ENCODE results near the gene PCDH10. TPM values are rescaled to one million over a fixed set of nuclear protein-coding genes. Genes with fewer than 3 reads are reported as not detected.

PCDH10 gene
- total and polyA plus RNA-seq, 7 experiments from 2014 or later = not detected

DNA sequence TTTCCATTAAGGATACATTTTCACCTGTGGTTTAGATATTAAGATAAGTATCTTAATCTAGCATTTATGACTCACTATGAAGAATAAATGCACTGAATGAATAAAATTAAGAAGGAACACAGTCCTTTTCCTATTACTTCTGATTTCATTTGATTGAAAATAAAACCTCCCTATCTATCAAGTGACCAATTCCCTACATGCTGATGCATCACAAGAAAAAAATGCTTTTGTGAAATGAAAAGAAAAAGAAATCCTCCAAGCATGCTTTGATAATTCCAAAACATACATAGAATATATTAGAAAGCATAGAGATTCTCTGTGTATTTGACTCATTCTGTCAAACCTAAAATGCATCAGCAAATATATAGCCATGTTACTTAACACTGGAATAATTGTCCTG, 37.1 kb downstream of the PCDH10 start:
- Histone ChIP-seq H3K27me3 (ENCODE audit: control insufficient read depth in 2 of 2, insufficient read depth in 2 of 2, low read length in 2 of 2) (no peaks in the 10 kb centered on the region), H3K9me3 (ENCODE audit: control insufficient read depth in 2 of 3, low read length in 3 of 3) (no peaks in the 10 kb centered on the region), H3K36me3 (ENCODE audit: control insufficient read depth in 2 of 3, insufficient read depth in 3 of 3, low read length in 3 of 3) (no peaks in the 10 kb centered on the region), H3K4me3 (ENCODE audit: low read length) (no peak overlapping the region), H3K4me1 (ENCODE audit: control insufficient read depth in 2 of 2, insufficient read depth in 2 of 2, low read length in 2 of 2) (no peaks in the 10 kb centered on the region), H3K27ac (ENCODE audit: low read depth, low read length) (no peak overlapping the region)
- no peaks in the 10 kb centered on the region for H3K36me3 Mint-ChIP-seq
- ATAC-seq (no peak), DNase-seq (no peak)
- no peak overlapping the region for H3K27ac Mint-ChIP-seq
- intact Hi-C loops (cut with micrococcal nuclease) = no loop called here
- no peaks in the 10 kb centered on the region for H3K4me1 Mint-ChIP-seq
- H3K4me3 Mint-ChIP-seq = no peak overlapping the region
- H3K9me3 Mint-ChIP-seq = peaks cover 0 to 5% (median 0%) of the 10 kb centered on the region in 11 donors
- POLR2A ChIA-PET = no interaction called here
- H3K27me3 Mint-ChIP-seq = no peaks in the 10 kb centered on the region
- CTCF ChIA-PET = no interaction called here

GRCh38 chr4:133186845-133187244, 37.8 kb downstream of the PCDH10 start:
- no peak overlapping the region for H3K27ac ChIP-seq (ENCODE audit: low read depth, low read length)
- intact Hi-C loops (cut with micrococcal nuclease) = no loop called here
- no peaks in the 10 kb centered on the region for H3K36me3 ChIP-seq (ENCODE audit: control insufficient read depth in 2 of 3, insufficient read depth in 3 of 3, low read length in 3 of 3)
- H3K4me1 ChIP-seq (ENCODE audit: control insufficient read depth in 2 of 2, insufficient read depth in 2 of 2, low read length in 2 of 2) = no peaks in the 10 kb centered on the region
- Mint-ChIP-seq H3K27ac (no peak overlapping the region), H3K9me3 (peaks cover 0 to 2% (median 0%) of the 10 kb centered on the region in 11 donors), H3K4me3 (no peak overlapping the region), H3K4me1 (no peaks in the 10 kb centered on the region), H3K27me3 (no peaks in the 10 kb centered on the region), H3K36me3 (no peaks in the 10 kb centered on the region)
- no peak for DNase-seq
- ATAC-seq = no peak
- ChIA-PET POLR2A (no interaction called here), CTCF (no interaction called here)
- H3K27me3 ChIP-seq (ENCODE audit: control insufficient read depth in 2 of 2, insufficient read depth in 2 of 2, low read length in 2 of 2) = no peaks in the 10 kb centered on the region
- H3K4me3 ChIP-seq (ENCODE audit: low read length) = no peak overlapping the region
- H3K9me3 ChIP-seq (ENCODE audit: control insufficient read depth in 2 of 3, low read length in 3 of 3) = no peaks in the 10 kb centered on the region

- no peaks in the 10 kb centered on the region for H3K36me3 Mint-ChIP-seq
- no peak for ATAC-seq
- H3K27ac Mint-ChIP-seq = no peak overlapping the region
Measured at GRCh38 chr4:133188433-133189146, 39.5 kb downstream of the PCDH10 start.

GRCh38 chr4:133189147-133189517, 40.0 kb downstream of the PCDH10 start:
- H3K9me3 Mint-ChIP-seq = peaks cover 0 to 2% (median 0%) of the 10 kb centered on the region in 11 donors

More at GRCh38 chr4:133188433-133189146, 39.5 kb downstream of the PCDH10 start:
- Histone ChIP-seq H3K36me3 (ENCODE audit: control insufficient read depth in 2 of 3, insufficient read depth in 3 of 3, low read length in 3 of 3) (no peaks in the 10 kb centered on the region), H3K4me3 (ENCODE audit: low read length) (no peak overlapping the region), H3K4me1 (ENCODE audit: control insufficient read depth in 2 of 2, insufficient read depth in 2 of 2, low read length in 2 of 2) (no peaks in the 10 kb centered on the region), H3K27ac (ENCODE audit: low read depth, low read length) (no peak overlapping the region), H3K27me3 (ENCODE audit: control insufficient read depth in 2 of 2, insufficient read depth in 2 of 2, low read length in 2 of 2) (no peaks in the 10 kb centered on the region), H3K9me3 (ENCODE audit: control insufficient read depth in 2 of 3, low read length in 3 of 3) (no peaks in the 10 kb centered on the region)
- ChIA-PET POLR2A (no interaction called here), CTCF (no interaction called here)
- Mint-ChIP-seq H3K9me3 (peaks cover 0 to 2% (median 0%) of the 10 kb centered on the region in 11 donors), H3K4me3 (no peak overlapping the region), H3K27me3 (no peaks in the 10 kb centered on the region), H3K4me1 (no peaks in the 10 kb centered on the region)
- intact Hi-C loops (cut with micrococcal nuclease) = no loop called here
- no peak for DNase-seq

DNA sequence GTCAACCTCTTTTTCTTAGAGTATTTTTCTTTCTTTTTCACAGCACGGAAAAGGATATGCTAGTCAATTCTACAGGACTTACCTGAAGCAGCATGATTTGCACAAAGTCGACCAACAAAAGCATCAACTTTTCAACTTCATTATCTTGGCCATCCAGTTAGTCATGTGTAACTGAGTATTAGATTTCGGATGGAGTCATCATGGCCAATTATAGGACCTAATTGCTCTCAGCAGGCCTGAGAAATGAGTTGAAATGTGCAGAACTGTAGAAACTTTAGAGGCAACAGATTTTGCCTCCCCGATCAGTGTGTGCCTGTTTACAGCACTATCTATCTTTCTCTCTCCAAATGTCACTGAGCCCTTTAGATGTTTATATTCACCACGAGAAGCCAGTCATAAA, 41.0 kb downstream of the PCDH10 start:
- H3K9me3 ChIP-seq (ENCODE audit: control insufficient read depth in 2 of 3, low read length in 3 of 3) = no peaks in the 10 kb centered on the region
- Mint-ChIP-seq H3K36me3 (no peaks in the 10 kb centered on the region), H3K4me1 (no peaks in the 10 kb centered on the region), H3K4me3 (no peak overlapping the region), H3K27me3 (no peaks in the 10 kb centered on the region), H3K27ac (no peak overlapping the region), H3K9me3 (peaks cover 0 to 2% (median 0%) of the 10 kb centered on the region in 11 donors)
- H3K27ac ChIP-seq (ENCODE audit: low read depth, low read length) = no peak overlapping the region
- no peak overlapping the region for H3K4me3 ChIP-seq (ENCODE audit: low read length)
- ChIA-PET POLR2A (no interaction called here), CTCF (no interaction called here)
- H3K27me3 ChIP-seq (ENCODE audit: control insufficient read depth in 2 of 2, insufficient read depth in 2 of 2, low read length in 2 of 2) = no peaks in the 10 kb centered on the region
- H3K4me1 ChIP-seq (ENCODE audit: control insufficient read depth in 2 of 2, insufficient read depth in 2 of 2, low read length in 2 of 2) = no peaks in the 10 kb centered on the region
- no peak for DNase-seq
- ATAC-seq = no peak
- H3K36me3 ChIP-seq (ENCODE audit: control insufficient read depth in 2 of 3, insufficient read depth in 3 of 3, low read length in 3 of 3) = no peaks in the 10 kb centered on the region
- intact Hi-C loops (cut with micrococcal nuclease) = no loop called here

More at GRCh38 chr4:133189147-133189517, 40.0 kb downstream of the PCDH10 start:
- Histone ChIP-seq H3K36me3 (ENCODE audit: control insufficient read depth in 2 of 3, insufficient read depth in 3 of 3, low read length in 3 of 3) (no peaks in the 10 kb centered on the region), H3K4me3 (ENCODE audit: low read length) (no peak overlapping the region), H3K27ac (ENCODE audit: low read depth, low read length) (no peak overlapping the region), H3K9me3 (ENCODE audit: control insufficient read depth in 2 of 3, low read length in 3 of 3) (no peaks in the 10 kb centered on the region), H3K27me3 (ENCODE audit: control insufficient read depth in 2 of 2, insufficient read depth in 2 of 2, low read length in 2 of 2) (no peaks in the 10 kb centered on the region), H3K4me1 (ENCODE audit: control insufficient read depth in 2 of 2, insufficient read depth in 2 of 2, low read length in 2 of 2) (no peaks in the 10 kb centered on the region)
- ChIA-PET CTCF (no interaction called here), POLR2A (no interaction called here)
- Mint-ChIP-seq H3K4me3 (no peak overlapping the region), H3K27me3 (no peaks in the 10 kb centered on the region), H3K4me1 (no peaks in the 10 kb centered on the region), H3K36me3 (no peaks in the 10 kb centered on the region), H3K27ac (no peak overlapping the region)
- ATAC-seq = no peak
- no peak for DNase-seq
- intact Hi-C loops (cut with micrococcal nuclease) = no loop called here

GRCh38 chr4:133208694-133209285, 59.7 kb downstream of the PCDH10 start:
- Mint-ChIP-seq H3K9me3 (peaks cover 0 to 17% (median 2%) of the 10 kb centered on the region in 11 donors), H3K36me3 (no peaks in the 10 kb centered on the region), H3K4me3 (no peak overlapping the region), H3K4me1 (no peaks in the 10 kb centered on the region), H3K27ac (no peak overlapping the region), H3K27me3 (no peaks in the 10 kb centered on the region)
- Histone ChIP-seq H3K4me1 (ENCODE audit: control insufficient read depth in 2 of 2, insufficient read depth in 2 of 2, low read length in 2 of 2) (no peaks in the 10 kb centered on the region), H3K36me3 (ENCODE audit: control insufficient read depth in 2 of 3, insufficient read depth in 3 of 3, low read length in 3 of 3) (no peaks in the 10 kb centered on the region), H3K9me3 (ENCODE audit: control insufficient read depth in 2 of 3, low read length in 3 of 3) (no peaks in the 10 kb centered on the region), H3K4me3 (ENCODE audit: low read length) (no peak overlapping the region), H3K27me3 (ENCODE audit: control insufficient read depth in 2 of 2, insufficient read depth in 2 of 2, low read length in 2 of 2) (no peaks in the 10 kb centered on the region), H3K27ac (ENCODE audit: low read depth, low read length) (no peak overlapping the region)
- DNase-seq (no peak), ATAC-seq (no peak)
- intact Hi-C loops (cut with micrococcal nuclease) = no loop called here
- CTCF ChIA-PET = no interaction called here
- POLR2A ChIA-PET = no interaction called here

- Mint-ChIP-seq H3K4me3 (no peak overlapping the region), H3K27ac (no peak overlapping the region), H3K4me1 (no peaks in the 10 kb centered on the region), H3K27me3 (no peaks in the 10 kb centered on the region), H3K9me3 (peaks cover 0 to 25% (median 4%) of the 10 kb centered on the region in 11 donors), H3K36me3 (peaks cover 0 to 8% (median 0%) of the 10 kb centered on the region in 5 donors)
- Histone ChIP-seq H3K27me3 (ENCODE audit: control insufficient read depth in 2 of 2, insufficient read depth in 2 of 2, low read length in 2 of 2) (no peaks in the 10 kb centered on the region), H3K9me3 (ENCODE audit: control insufficient read depth in 2 of 3, low read length in 3 of 3) (peaks cover 0 to 4% (median 0%) of the 10 kb centered on the region in 3 experiments), H3K4me3 (ENCODE audit: low read length) (no peak overlapping the region), H3K27ac (ENCODE audit: low read depth, low read length) (no peak overlapping the region), H3K36me3 (ENCODE audit: control insufficient read depth in 2 of 3, insufficient read depth in 3 of 3, low read length in 3 of 3) (no peaks in the 10 kb centered on the region), H3K4me1 (ENCODE audit: control insufficient read depth in 2 of 2, insufficient read depth in 2 of 2, low read length in 2 of 2) (no peaks in the 10 kb centered on the region)
- ATAC-seq = no peak
- intact Hi-C loops (cut with micrococcal nuclease) = no loop called here
- POLR2A ChIA-PET = no interaction called here
- DNase-seq = no peak
- CTCF ChIA-PET = no interaction called here
Measured at GRCh38 chr4:133233922-133234321, 84.8 kb downstream of the PCDH10 start.
